ENCODE data around the gene EFHD2.
"Not testable (repeated sequence)": the region's sequence is repeated elsewhere in the genome, so short reads cannot be mapped to it uniquely, and the experiment has no call there.

The EFHD2 gene

GRCh38 chr1:15409388-15410222 lies at the start of gene EFHD2:
Gene EFHD2 (plus strand): TSS chr1:15409888. CDS start chr1:15409972, 84 bp downstream.
- peak; percentile 82 for DNase-seq (ENCODE audit: low spot score)

- no peak for DNase-seq (ENCODE audit: low spot score)
Measured at GRCh38 chr1:15360700-15361099, 49.0 kb upstream of the EFHD2 start.

DNA sequence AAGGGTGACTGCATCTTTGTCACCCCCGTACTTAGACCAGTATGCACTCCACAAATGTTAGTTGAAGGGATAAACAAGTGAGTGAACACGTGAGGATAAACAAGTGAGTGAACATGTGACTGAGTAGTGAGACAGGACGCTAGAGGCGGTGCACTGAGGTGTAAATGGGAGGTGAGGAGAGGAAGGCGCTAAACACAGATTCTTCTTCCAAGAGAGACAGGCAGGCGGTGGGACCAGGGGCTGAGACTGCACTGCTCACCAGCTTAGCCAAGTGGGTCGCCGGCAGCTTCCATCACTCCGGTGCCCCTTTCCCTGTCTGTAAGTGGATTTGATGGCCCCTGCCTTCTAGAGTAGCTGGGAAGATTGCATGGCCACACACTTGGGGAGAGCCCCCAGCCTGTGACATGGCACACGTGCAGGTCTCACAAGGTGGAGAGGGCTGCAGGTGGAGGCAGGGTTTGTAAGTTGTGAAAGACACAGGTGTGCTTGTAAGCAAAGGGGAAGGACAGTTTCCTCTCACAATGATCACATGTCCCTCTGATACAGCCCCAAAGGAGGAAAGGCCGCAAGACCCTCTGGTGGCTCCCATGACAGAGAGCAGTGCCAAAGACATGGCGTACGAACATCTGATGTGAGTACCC lies 47.5 kb upstream of the EFHD2 start:
- no peak for DNase-seq (ENCODE audit: low spot score)

DNA sequence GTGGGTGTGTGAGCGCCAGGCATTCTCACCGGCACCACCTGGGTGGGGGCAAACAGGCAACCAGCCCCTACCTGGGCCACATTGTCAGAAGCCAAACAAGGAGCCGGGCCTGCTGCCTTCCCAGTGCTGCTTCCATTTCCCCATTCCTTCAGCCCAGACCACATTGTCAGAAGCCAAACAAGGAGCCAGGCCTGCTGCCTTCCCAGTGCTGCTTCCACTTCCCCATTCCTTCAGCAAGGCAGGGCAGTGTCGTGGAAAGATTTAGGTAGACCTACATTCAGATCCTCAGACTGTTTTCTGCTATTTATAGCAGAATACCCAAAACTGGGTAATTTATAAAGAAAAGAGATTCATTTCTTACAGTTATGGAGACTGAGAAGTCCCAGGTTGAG lies 47.0 kb upstream of the EFHD2 start:
- DNase-seq (ENCODE audit: low spot score) = no peak

GRCh38 chr1:15364740-15365139 lies 44.9 kb upstream of the EFHD2 start:
- DNase-seq (ENCODE audit: low spot score) = no peak

DNA sequence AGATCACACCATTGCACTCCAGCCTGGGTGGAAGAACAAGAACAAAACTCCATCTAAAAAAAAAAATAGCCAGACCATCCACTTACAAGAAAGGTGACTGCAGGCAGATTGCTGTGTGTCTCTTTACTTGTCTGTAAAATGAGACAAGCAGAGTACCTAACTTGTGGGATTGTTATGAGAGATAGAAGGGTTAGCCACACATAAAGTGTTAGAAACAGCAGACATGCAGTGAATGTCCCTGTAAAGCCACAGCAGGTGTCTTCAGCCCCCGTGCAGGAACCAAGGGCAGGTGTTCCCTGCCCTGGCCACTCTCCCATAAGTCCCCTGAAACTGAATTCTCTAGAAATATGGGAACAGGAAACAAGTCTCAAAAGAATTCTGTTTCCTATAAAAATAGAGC lies 40.8 kb upstream of the EFHD2 start:
- no peak for DNase-seq (ENCODE audit: low spot score)

GRCh38 chr1:15370268-15370667 lies 39.4 kb upstream of the EFHD2 start:
- DNase-seq (ENCODE audit: low spot score) = no peak

- DNase-seq (ENCODE audit: low spot score) = no peak
Measured at GRCh38 chr1:15370781-15371520, 38.7 kb upstream of the EFHD2 start.

GRCh38 chr1:15371610-15372545 lies 37.8 kb upstream of the EFHD2 start:
- no peak for DNase-seq (ENCODE audit: low spot score)

DNA sequence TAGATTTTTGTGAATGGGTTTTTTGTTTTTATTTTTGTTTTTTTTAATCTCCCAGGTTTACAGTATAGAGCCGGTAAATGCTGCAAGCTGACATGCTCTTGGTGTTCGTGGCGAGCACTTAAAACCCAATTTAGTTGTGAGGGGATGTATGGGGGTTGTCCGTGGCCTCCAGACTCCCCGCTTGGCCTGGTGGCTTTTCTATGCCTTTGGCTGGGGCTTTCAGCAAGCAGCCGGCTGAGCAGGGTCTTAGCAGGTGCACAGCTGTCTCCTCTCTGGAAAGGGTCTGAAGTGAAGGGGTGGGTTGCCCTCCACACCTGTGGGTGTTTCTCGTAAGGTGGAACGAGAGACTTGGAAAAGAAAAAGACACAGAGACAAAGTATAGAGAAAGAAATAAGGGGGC lies 31.0 kb upstream of the EFHD2 start:
- DNase-seq (ENCODE audit: low spot score) = no peak

DNA sequence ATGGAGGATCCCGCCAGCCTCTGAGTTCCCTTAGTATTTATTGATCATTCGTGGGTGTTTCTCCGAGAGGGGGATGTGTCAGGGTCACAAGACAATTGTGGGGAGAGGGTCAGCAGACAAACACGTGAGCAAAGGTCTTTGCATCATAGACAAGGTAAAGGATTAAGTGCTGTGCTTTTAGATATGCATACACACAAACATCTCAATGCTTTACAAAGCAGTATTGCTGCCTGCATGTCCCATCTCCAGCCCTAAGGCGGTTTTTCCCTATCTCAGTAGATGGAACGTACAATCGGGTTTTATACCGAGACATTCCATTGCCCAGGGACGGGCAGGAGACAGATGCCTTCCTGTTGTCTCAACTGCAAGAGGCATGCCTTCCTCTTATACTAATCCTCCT lies 30.5 kb upstream of the EFHD2 start:
- DNase-seq (ENCODE audit: low spot score) = not testable (repeated sequence)

GRCh38 chr1:15380601-15381508 lies 28.8 kb upstream of the EFHD2 start:
- DNase-seq (ENCODE audit: low spot score) = no peak

DNA sequence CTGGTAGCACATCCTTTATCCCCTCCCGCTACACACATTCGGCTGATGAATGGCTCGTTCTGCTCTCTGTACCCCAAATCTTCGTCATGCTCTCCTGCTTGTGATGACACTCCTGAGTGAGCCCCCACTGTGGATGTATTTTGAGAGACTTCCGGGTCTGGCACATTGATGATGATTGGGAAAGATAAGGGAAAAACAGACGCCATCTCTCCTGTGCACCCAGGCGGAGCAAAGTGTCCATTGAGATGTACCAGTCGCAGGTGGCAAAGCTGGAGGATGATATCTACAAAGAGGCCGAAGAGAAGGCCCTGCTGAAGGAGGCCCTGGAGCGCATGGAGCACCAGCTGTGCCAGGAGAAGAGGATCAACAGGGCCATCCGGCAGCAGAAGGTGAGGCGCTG lies 27.9 kb upstream of the EFHD2 start:
- DNase-seq (ENCODE audit: low spot score) = no peak

GRCh38 chr1:15382601-15383518 lies 26.8 kb upstream of the EFHD2 start:
- no peak for DNase-seq (ENCODE audit: low spot score)

- DNase-seq (ENCODE audit: low spot score) = no peak
Measured at GRCh38 chr1:15383810-15384209, 25.9 kb upstream of the EFHD2 start.

GRCh38 chr1:15384301-15384901 lies 25.3 kb upstream of the EFHD2 start:
- DNase-seq (ENCODE audit: low spot score) = no peak

DNA sequence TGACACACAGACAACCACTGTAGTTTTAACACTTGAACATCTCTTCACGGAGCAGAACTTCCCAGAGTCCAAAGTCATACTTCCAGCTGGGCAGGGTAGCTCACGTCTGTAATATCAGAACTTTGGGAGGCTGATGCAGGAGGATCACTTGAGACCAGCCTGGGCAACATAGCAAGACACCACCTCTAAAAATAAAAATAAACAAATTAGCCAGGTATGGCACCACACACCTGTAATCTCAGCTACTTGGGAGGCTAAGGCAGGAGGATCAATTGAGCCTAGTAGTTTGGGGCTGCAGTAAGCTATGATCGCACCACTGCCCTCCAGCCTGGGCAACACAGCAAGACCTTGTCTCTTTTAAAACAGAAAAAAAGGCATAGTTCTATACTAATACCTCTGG lies 24.3 kb upstream of the EFHD2 start:
- DNase-seq (ENCODE audit: low spot score) = no peak

- DNase-seq (ENCODE audit: low spot score) = no peak
Measured at GRCh38 chr1:15386164-15386749, 23.4 kb upstream of the EFHD2 start.
